SU-DHL-6 (cell line): ENCODE measurements around the gene TMSB4X.

ENCODE experiments used
- H2AFZ ChIP-seq: fragments of 200-600 bp; sonication (generic); 2 replicates; pipeline ENCODE4 v1.6.1; 2014; ENCODE audit warnings: low read depth, mild to moderate bottlenecking, moderate library complexity, mixed read lengths, antibody characterized with exemption, low read length; ENCODE audit not compliant: severe bottlenecking
- H3F3A ChIP-seq: fragments of 200-600 bp; shearing (Covaris generic); 2 replicates; pipeline ENCODE4 v1.6.0; 2016; ENCODE audit warnings: antibody characterized with exemption, mild to moderate bottlenecking; ENCODE audit not compliant: insufficient read depth
- H3K27ac ChIP-seq: fragments of 200-600 bp; sonication (generic); 2 replicates; pipeline ENCODE4 v1.5.1; 2016; ENCODE audit warnings: low read depth, mild to moderate bottlenecking, low read length, moderate library complexity, mixed read lengths
- H3K27me3 ChIP-seq: fragments of 200-600 bp; sonication (generic), shearing (Covaris generic); 2 replicates; pipeline ENCODE4 v1.6.0; 2014; ENCODE audit warnings: mild to moderate bottlenecking, low read length
- H3K36me3 ChIP-seq: fragments of 200-600 bp; sonication (generic); 2 replicates; pipeline ENCODE4 v1.6.1; 2014; ENCODE audit warnings: mild to moderate bottlenecking, low read length, mixed read lengths
- H3K4me2 ChIP-seq: fragments of 300-600, 200-600 bp; shearing (Covaris generic), sonication (generic); 2 replicates; pipeline ENCODE4 v1.6.0; 2014; ENCODE audit warnings: low read length, low read depth, mild to moderate bottlenecking; ENCODE audit not compliant: poor library complexity, severe bottlenecking
- H3K4me3 ChIP-seq: fragments of 200-600 bp; sonication (generic); 2 replicates; pipeline ENCODE4 v1.5.1; 2014; ENCODE audit warnings: antibody characterized with exemption, low read length, mild to moderate bottlenecking, mixed read lengths; ENCODE audit not compliant: insufficient read depth, poor library complexity, severe bottlenecking
- H3K79me2 ChIP-seq: fragments of 200-600 bp; sonication (generic); 2 replicates; pipeline ENCODE4 v1.6.1; 2014; ENCODE audit warnings: mild to moderate bottlenecking, low read length, moderate library complexity; ENCODE audit not compliant: insufficient read depth
- H3K9ac ChIP-seq: fragments of 200-600 bp; sonication (generic); 2 replicates; pipeline ENCODE4 v1.7.0; 2014; ENCODE audit warnings: mild to moderate bottlenecking, low read length
- H3K9me2 ChIP-seq: fragments of 200-600 bp; sonication (generic); replicated peaks from 2 replicates; pipeline ENCODE4 v1.6.1; 2014; ENCODE audit warnings: low read length; ENCODE audit not compliant: insufficient read depth
- H3K9me3 ChIP-seq: fragments of 200-600 bp; sonication (generic); 2 replicates; pipeline ENCODE4 v1.6.1; 2014; ENCODE audit warnings: low read length, mixed read lengths; ENCODE audit not compliant: insufficient read depth
- H4K20me1 ChIP-seq: fragments of 200-600 bp; sonication (generic); 2 replicates; pipeline ENCODE4 v1.6.1; 2014; ENCODE audit warnings: low read depth, mild to moderate bottlenecking, antibody characterized with exemption, low read length, moderate library complexity, mixed read lengths
- CTCF ChIP-seq: fragments of 200-600 bp; sonication (generic); IDR thresholded peaks from one replicate; pipeline ENCODE4 v1.5.1; 2017; ENCODE audit warnings: antibody characterized with exemption, mild to moderate bottlenecking, low read length, moderate library complexity; ENCODE audit not compliant: insufficient read depth, poor library complexity, severe bottlenecking
- EZH2phosphoT487 ChIP-seq: fragments of 200-600 bp; sonication (generic), shearing (Covaris generic); conservative IDR thresholded peaks from 2 replicates; pipeline ENCODE4 v1.6.1; 2018; ENCODE audit warnings: mild to moderate bottlenecking, antibody characterized with exemption, low read length, moderate library complexity, mixed read lengths

TMSB4X gene

GRCh38 chrX:12955882-12956703 lies 18.8 kb upstream of the TMSB4X start:
- Histone ChIP-seq H3F3A (peaks cover 63% of the 10 kb centered on the region), H3K4me3 (peak overlapping the region; percentile 54), H4K20me1 (no peaks in the 10 kb centered on the region), H3K9ac (peak overlapping the region; percentile 77), H3K36me3 (no peaks in the 10 kb centered on the region), H3K9me3 (no peaks in the 10 kb centered on the region), H3K27me3 (no peaks in the 10 kb centered on the region), H3K4me2 (peak overlapping the region; percentile 82), H3K9me2 (no peaks in the 10 kb centered on the region), H3K27ac (peak overlapping the region; percentile 100), H2AFZ (no peak overlapping the region), H3K79me2 (no peaks in the 10 kb centered on the region)
- TF ChIP-seq EZH2phosphoT487, result no peak

DNA sequence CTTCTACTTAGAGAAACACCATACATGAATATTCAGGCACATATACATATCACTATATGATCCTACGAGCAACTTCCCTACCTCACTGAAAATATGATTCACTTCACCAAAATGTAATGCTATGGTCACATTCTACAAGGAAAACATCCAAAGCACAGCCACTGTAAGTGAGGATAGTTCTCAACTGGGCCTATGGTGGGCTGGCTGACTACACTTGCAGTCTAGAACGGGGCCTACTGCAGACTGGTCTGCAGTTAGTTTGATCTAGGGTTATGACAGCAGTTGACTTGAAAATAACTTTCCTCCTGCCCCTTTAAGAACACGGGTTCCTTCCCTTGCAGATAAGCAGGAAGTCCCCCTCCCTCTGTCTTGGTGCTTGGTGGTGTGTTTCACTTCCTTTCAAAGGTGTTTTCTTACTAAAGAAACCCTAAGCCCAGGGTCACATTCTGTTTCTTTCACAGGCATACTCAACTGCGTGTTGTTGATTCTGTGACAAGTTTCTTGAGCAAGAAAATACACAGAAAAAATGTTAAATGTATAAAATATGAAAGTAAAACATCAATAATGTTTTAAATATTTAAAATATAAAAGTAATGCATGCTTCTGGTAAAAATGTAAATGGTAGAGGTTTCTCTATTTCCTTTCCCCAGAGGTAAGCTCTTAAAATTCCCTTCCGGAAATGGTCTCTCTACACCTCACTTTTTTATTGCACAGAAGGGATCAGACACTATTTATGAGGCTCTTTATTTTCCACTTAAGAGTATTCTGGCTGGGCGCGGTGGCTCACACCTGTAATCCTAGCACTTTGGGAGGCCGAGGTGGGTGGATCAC lies 18.0 kb upstream of the TMSB4X start:
- peak overlapping the region; percentile 77 for H3K9ac ChIP-seq
- H3F3A ChIP-seq, result peaks cover 56% of the 10 kb centered on the region
- no peaks in the 10 kb centered on the region for H3K9me2 ChIP-seq

GRCh38 chrX:12958059-12958458 lies 16.9 kb upstream of the TMSB4X start:
- H3F3A ChIP-seq, result peaks cover 48% of the 10 kb centered on the region

More for the DNA sequence above, 18.0 kb upstream of the TMSB4X start:
- H3K27ac ChIP-seq, result peak overlapping the region; percentile 100
- peak overlapping the region; percentile 21 for H3K4me3 ChIP-seq
- no peaks in the 10 kb centered on the region for H3K79me2 ChIP-seq
- no peaks in the 10 kb centered on the region for H3K36me3 ChIP-seq
- no peaks in the 10 kb centered on the region for H3K9me3 ChIP-seq
- H3K4me2 ChIP-seq, result peak overlapping the region; percentile 82
- no peaks in the 10 kb centered on the region for H3K27me3 ChIP-seq
- TF ChIP-seq CTCF (no peak), EZH2phosphoT487 (no peak)
- no peak overlapping the region for H2AFZ ChIP-seq
- H4K20me1 ChIP-seq, result no peaks in the 10 kb centered on the region

More at GRCh38 chrX:12958059-12958458, 16.9 kb upstream of the TMSB4X start:
- Histone ChIP-seq H3K9me3 (no peaks in the 10 kb centered on the region), H3K9ac (peak overlapping the region; percentile 77), H3K27me3 (no peaks in the 10 kb centered on the region), H3K36me3 (no peaks in the 10 kb centered on the region), H3K4me2 (peak overlapping the region; percentile 82), H2AFZ (no peak overlapping the region), H3K4me3 (no peak overlapping the region), H3K9me2 (no peaks in the 10 kb centered on the region), H3K27ac (peak overlapping the region; percentile 100), H4K20me1 (no peaks in the 10 kb centered on the region), H3K79me2 (no peaks in the 10 kb centered on the region)
- TF ChIP-seq EZH2phosphoT487 (no peak), CTCF (no peak)
